HG03521 (cell line): Measurements from ENCODE around the gene SRP9.

Source experiments
- ATAC-seq: cut with Tn5 transposase; IDR thresholded peaks from one replicate; pipeline ENCODE4 v1.9.1; 2021; ENCODE audit warnings: mild to moderate bottlenecking, moderate library complexity; ENCODE audit not compliant: unreplicated experiment

SRP9 gene

GRCh38 chr1:225777583-225778336 lies at the start of gene SRP9:
Gene SRP9 (plus strand): TSS chr1:225777826. CDS start chr1:225777941, 115 bp downstream.
- peak; percentile 99 for ATAC-seq

- ATAC-seq: no peak
Observed at GRCh38 chr1:225731491-225731890, 46.1 kb upstream of the SRP9 start.

GRCh38 chr1:225733254-225733653 lies 44.4 kb upstream of the SRP9 start:
- no peak for ATAC-seq

GRCh38 chr1:225735252-225736149 lies 42.1 kb upstream of the SRP9 start:
- ATAC-seq: no peak

- ATAC-seq: no peak
Observed at GRCh38 chr1:225736437-225737098, 41.1 kb upstream of the SRP9 start.

GRCh38 chr1:225737161-225737560 lies 40.5 kb upstream of the SRP9 start:
- no peak for ATAC-seq

- no peak for ATAC-seq
Observed at GRCh38 chr1:225737866-225738265, 39.8 kb upstream of the SRP9 start.

- ATAC-seq: no peak
Observed at GRCh38 chr1:225738763-225739162, 38.9 kb upstream of the SRP9 start.

- no peak for ATAC-seq
Observed at GRCh38 chr1:225739542-225740107, 38.0 kb upstream of the SRP9 start.

- no peak for ATAC-seq
Observed at GRCh38 chr1:225744745-225745144, 32.9 kb upstream of the SRP9 start.

- ATAC-seq: no peak
Observed at GRCh38 chr1:225745273-225745672, 32.4 kb upstream of the SRP9 start.

GRCh38 chr1:225746361-225747179 lies 31.1 kb upstream of the SRP9 start:
- no peak for ATAC-seq

GRCh38 chr1:225747566-225747965 lies 30.1 kb upstream of the SRP9 start:
- no peak for ATAC-seq

- no peak for ATAC-seq
Observed at GRCh38 chr1:225748529-225748928, 29.1 kb upstream of the SRP9 start.

GRCh38 chr1:225749706-225750105 lies 27.9 kb upstream of the SRP9 start:
- ATAC-seq: no peak

- no peak for ATAC-seq
Observed at GRCh38 chr1:225750420-225750819, 27.2 kb upstream of the SRP9 start.

- no peak for ATAC-seq
Observed at GRCh38 chr1:225750875-225751824, 26.5 kb upstream of the SRP9 start.

GRCh38 chr1:225752245-225752644 lies 25.4 kb upstream of the SRP9 start:
- ATAC-seq: no peak
